IMR-90 (cell line): ENCODE results near the gene FLOT2. TPM values are rescaled to one million over a fixed set of nuclear protein-coding genes. Genes with fewer than 3 reads are reported as not detected.

Experiments used
- ATAC-seq: fragments of 200-7000 bp; cut with Tn5 transposase; 2 replicates; pipeline ENCODE4 v1.9.1; 2020; ENCODE audit warnings: low read depth, mild to moderate bottlenecking, moderate library complexity
- BruUV-seq: library from RNA; stranded (reverse); fragments of 400-500 nt; replicated peaks from 2 replicates; lab custom pipeline; 2021; lab: Mats Ljungman, UMichigan
- CTCF ChIA-PET: fragments of 300-600 bp; formaldehyde crosslinking; extraction: SDS; loops from one replicate; lab custom pipeline; 2021; ENCODE audit warnings: antibody characterized with exemption; lab: Yijun Ruan, JAX
- POLR2A ChIA-PET: fragments of 300-600 bp; sonication (Branson Sonifier 250); formaldehyde crosslinking; loops from one replicate; lab custom pipeline; 2022; ENCODE audit warnings: antibody characterized with exemption; ENCODE audit not compliant: unreplicated experiment; lab: Charles Lee
- DNase-seq: peaks from one replicate; pipeline ENCODE4 v3.0.0; 2013
- H2AFZ ChIP-seq: replicated peaks from 2 replicates; pipeline ENCODE3; 2013; ENCODE audit warnings: low read length, mild to moderate bottlenecking; ENCODE audit not compliant: poor library complexity
- H2AK5ac ChIP-seq: 2 replicates; pipeline ENCODE4 v1.6.1; 2013; ENCODE audit warnings: low read depth, low read length, inconsistent platforms
- H2AK9ac ChIP-seq: replicated peaks from 2 replicates; pipeline ENCODE3; 2013; ENCODE audit warnings: mild to moderate bottlenecking, low read depth, low read length, moderate library complexity; ENCODE audit not compliant: poor library complexity
- H2BK120ac ChIP-seq: 2 replicates; pipeline ENCODE4 v1.6.1; 2013; ENCODE audit warnings: low read depth, low read length, inconsistent platforms
- H2BK15ac ChIP-seq: 3 replicates; pipeline ENCODE4 v1.6.1; 2013; ENCODE audit warnings: low read depth, low read length, inconsistent platforms
- H2BK20ac ChIP-seq: 2 replicates; pipeline ENCODE4 v1.6.1; 2013; ENCODE audit warnings: low read depth, mild to moderate bottlenecking, inconsistent platforms, low read length, moderate library complexity
- H2BK5ac ChIP-seq: 2 replicates; pipeline ENCODE4 v1.6.1; 2013; ENCODE audit warnings: mild to moderate bottlenecking, low read depth, low read length, inconsistent platforms; ENCODE audit not compliant: poor library complexity, severe bottlenecking
- H3K14ac ChIP-seq: replicated peaks from 2 replicates; pipeline ENCODE4 v1.6.1; 2013; ENCODE audit warnings: low read depth, low read length, inconsistent platforms
- H3K18ac ChIP-seq: 2 replicates; pipeline ENCODE4 v1.6.1; 2013; ENCODE audit warnings: low read depth, low read length, control low read depth
- H3K23ac ChIP-seq: 2 replicates; pipeline ENCODE4 v1.6.1; 2013; ENCODE audit warnings: low read depth, low read length, inconsistent platforms
- H3K27ac ChIP-seq: 2 replicates; pipeline ENCODE4 v1.5.1; 2013; ENCODE audit warnings: mild to moderate bottlenecking, control low read depth, low read length; ENCODE audit not compliant: insufficient read depth
- H3K27me3 ChIP-seq: 2 replicates; pipeline ENCODE4 v1.6.1; 2013; ENCODE audit warnings: low read length; ENCODE audit not compliant: control insufficient read depth, insufficient read depth
- H3K36me3 ChIP-seq: 2 replicates; pipeline ENCODE4 v1.6.1; 2013; ENCODE audit warnings: low read length, mixed read lengths; ENCODE audit not compliant: control insufficient read depth, insufficient read depth
- H3K4ac ChIP-seq: 2 replicates; pipeline ENCODE4 v1.6.1; 2013; ENCODE audit warnings: low read depth, low read length, inconsistent platforms
- H3K4me1 ChIP-seq: 2 replicates; pipeline ENCODE4 v1.6.1; 2013; ENCODE audit warnings: low read length, mixed read lengths; ENCODE audit not compliant: control insufficient read depth, insufficient read depth
- H3K4me2 ChIP-seq: 2 replicates; pipeline ENCODE4 v1.6.1; 2013; ENCODE audit warnings: low read depth, mild to moderate bottlenecking, control low read depth, low read length, moderate library complexity
- H3K4me3 ChIP-seq: 2 replicates; pipeline ENCODE4 v1.5.1; 2013; ENCODE audit warnings: low read depth, mild to moderate bottlenecking, control low read depth, low read length, moderate library complexity; ENCODE audit not compliant: insufficient read depth
- H3K56ac ChIP-seq: 2 replicates; pipeline ENCODE4 v1.6.1; 2013; ENCODE audit warnings: low read length, inconsistent platforms; ENCODE audit not compliant: insufficient read depth; ENCODE audit errors: extremely low read depth
- H3K79me1 ChIP-seq, 2 experiments: 2 replicates each; pipeline ENCODE4 v1.6.1; 2013; ENCODE audit warnings: low read length in 2 of 2, inconsistent platforms in 1 of 2, low read depth in 1 of 2
- H3K9ac ChIP-seq: 2 replicates; pipeline ENCODE4 v1.6.1; 2013; ENCODE audit warnings: low read depth, low read length, control low read depth
- H3K9me1 ChIP-seq: 2 replicates; pipeline ENCODE4 v1.6.1; 2013; ENCODE audit warnings: low read length, inconsistent platforms; ENCODE audit not compliant: insufficient read depth
- H3K9me3 ChIP-seq: 2 replicates; pipeline ENCODE4 v1.6.1; 2013; ENCODE audit warnings: low read length; ENCODE audit not compliant: control insufficient read depth, insufficient read depth
- H4K20me1 ChIP-seq: 2 replicates; pipeline ENCODE4 v1.6.1; 2013; ENCODE audit warnings: low read length, inconsistent platforms; ENCODE audit not compliant: insufficient read depth
- H4K5ac ChIP-seq: 2 replicates; pipeline ENCODE4 v1.6.1; 2013; ENCODE audit warnings: mild to moderate bottlenecking, low read depth, low read length, control low read depth
- H4K8ac ChIP-seq, 2 experiments: 2 replicates each; pipeline ENCODE4 v1.6.1; 2013; ENCODE audit warnings: low read depth in 2 of 2, low read length in 2 of 2, control low read depth in 1 of 2, inconsistent platforms in 1 of 2
- H4K91ac ChIP-seq: 2 replicates; pipeline ENCODE4 v1.6.1; 2013; ENCODE audit warnings: low read depth, low read length, inconsistent platforms; ENCODE audit not compliant: insufficient read depth
- BHLHE40 ChIP-seq: fragments of 150-350 bp; IDR thresholded peaks from 2 replicates; pipeline ENCODE4 v1.6.1; 2016; ENCODE audit warnings: mild to moderate bottlenecking, low read depth, low read length
- CEBPB ChIP-seq: IDR thresholded peaks from 2 replicates; pipeline ENCODE4 v1.6.1; 2012; ENCODE audit warnings: low read depth, low read length, improper control_type of control experiment
- FOS ChIP-seq: fragments of 150-350 bp; IDR thresholded peaks from 2 replicates; pipeline ENCODE4 v1.6.1; 2016; ENCODE audit warnings: low read depth, low read length
- MAZ ChIP-seq: IDR thresholded peaks from 2 replicates; pipeline ENCODE4 v1.6.1; 2012; ENCODE audit warnings: low read depth, mild to moderate bottlenecking, low read length, improper control_type of control experiment, moderate library complexity, borderline replicate concordance
- NFE2L2 ChIP-seq: fragments of 150-350 bp; IDR thresholded peaks from 2 replicates; pipeline ENCODE4 v1.6.1; 2016; ENCODE audit warnings: low read depth, mild to moderate bottlenecking, low read length
- POLR2A ChIP-seq: IDR thresholded peaks from 2 replicates; pipeline ENCODE4 v1.6.1; 2012; ENCODE audit warnings: mild to moderate bottlenecking, low read depth, low read length
- RAD21 ChIP-seq: IDR thresholded peaks from 2 replicates; pipeline ENCODE4 v1.6.1; 2012; ENCODE audit warnings: low read length, improper control_type of control experiment
- SMC3 ChIP-seq: fragments of 150-350 bp; IDR thresholded peaks from 2 replicates; pipeline ENCODE4 v1.6.1; 2016; ENCODE audit warnings: low read depth, mild to moderate bottlenecking, antibody characterized with exemption, low read length, moderate library complexity
- WGBS, 2 experiments: methylation state at CpG; one replicate each; pipeline versions ENCODE4 v1.1.5 to v1.1.7; 2013; ENCODE audit warnings: missing lambda C conversion rate in 2 of 2; ENCODE audit not compliant: insufficient read length in 1 of 2; ENCODE audit errors: extremely low coverage in 2 of 2; 5-methylcytosine and 5-hydroxymethylcytosine counted together
- dilution Hi-C: fragments of 300-500 bp; cut with HindIII; formaldehyde crosslinking; loops from one replicate; pipeline ENCODE4 v1.14.3; 2018; ENCODE audit warnings: low sequenced_read_pairs; ENCODE audit not compliant: unreplicated experiment
- in situ Hi-C: fragments of 300-500 bp; cut with MboI; formaldehyde crosslinking; loops from 3 replicates; pipeline ENCODE4 v1.14.3; 2019; ENCODE audit warnings: low sequenced_read_pairs, inconsistent platforms, mixed read lengths
- intact Hi-C: fragments of 100-400 bp; cut with micrococcal nuclease; formaldehyde crosslinking; loops from 2 replicates; pipeline ENCODE4 v1.10.0; 2022
- polyA plus RNA-seq, 3 experiments: library from polyadenylated mRNA; depleted of rRNA; stranded (reverse); fragments of >200 nt; gene quantifications; 2 replicates each; pipeline ENCODE4 v1.2.3, GENCODE V29; 2012; ENCODE audit warnings: low replicate concordance in 1 of 3
- total RNA-seq: library from RNA; depleted of rRNA; stranded (reverse); fragments of >200 nt; gene quantifications from 2 replicates; pipeline ENCODE4 v1.2.3, GENCODE V29; 2012

Gene FLOT2
- total and polyA plus RNA-seq, 2 of the 4 experiments (the other 2 are of a cell fraction), result 19.7 to 67.9 TPM

- TF ChIP-seq SMC3 (no peak), FOS (no peak), MAZ (peak; percentile 67; the same call in 1 of the 2 replicates), NFE2L2 (no peak)
Measured at GRCh38 chr17:28896884-28897768, at the start of gene FLOT2 (continued).

DNA sequence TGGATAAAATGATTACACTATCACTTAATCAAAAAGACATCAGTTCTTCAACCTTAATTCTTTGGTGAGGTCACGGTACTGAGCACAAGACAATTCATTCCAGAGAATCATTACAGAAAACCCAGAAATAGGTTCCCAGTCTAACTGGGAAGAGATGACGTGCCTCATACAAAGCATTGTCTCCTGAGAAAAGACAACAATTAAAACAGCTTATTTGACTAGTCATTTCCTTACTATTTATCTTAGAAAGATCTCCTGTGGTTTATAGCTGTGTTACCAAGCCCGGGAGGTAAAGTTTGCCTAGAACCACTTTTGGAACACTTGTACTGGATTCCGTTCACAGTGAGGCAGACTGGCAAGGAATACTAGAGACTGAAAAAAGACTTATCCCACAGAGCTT, 48.7 kb upstream of the FLOT2 start:
- dilution Hi-C loops (no loop called here), in situ Hi-C loops (no loop called here), intact Hi-C loops (loop anchor here (5.0 kb wide), 1 partner anchor 39 kb away; no protein-coding TSS in a partner anchor)
- Histone ChIP-seq H3K4me3 (no peak overlapping the region), H4K91ac (no peak overlapping the region), H3K4me1 (peaks cover 13% of the 10 kb centered on the region), H3K9me1 (peaks cover 14% of the 10 kb centered on the region), H3K9ac (no peak overlapping the region), H3K79me1 (peaks cover 11 to 52% of the 10 kb centered on the region in 2 experiments; a peak in 3 of 4 replicates), H2BK120ac (no peak overlapping the region), H3K9me3 (no peaks in the 10 kb centered on the region), H3K27ac (no peak overlapping the region; the same call in 1 of the 2 replicates), H4K20me1 (peaks cover 81% of the 10 kb centered on the region), H3K56ac (no peak overlapping the region), H2BK20ac (no peak overlapping the region), H3K36me3 (peaks cover 8% of the 10 kb centered on the region), H3K27me3 (no peaks in the 10 kb centered on the region), H2AK5ac (no peak overlapping the region), H2BK5ac (peak overlapping the region; percentile 31), H3K23ac (no peak overlapping the region), H3K14ac (no peak overlapping the region), H2AFZ (no peak overlapping the region), H3K4me2 (peak overlapping the region; percentile 39; the same call in 1 of the 2 replicates), H4K5ac (no peak overlapping the region), H3K18ac (no peak overlapping the region), H4K8ac (no peak overlapping the region), H2BK15ac (no peak overlapping the region), H3K4ac (peak overlapping the region; percentile 25; the same call in 1 of the 2 replicates), H2AK9ac (no peak overlapping the region)
- no peak for TF ChIP-seq MAZ
- TF ChIP-seq NFE2L2, result no peak
- TF ChIP-seq POLR2A, result no peak
- TF ChIP-seq BHLHE40, result 0 out of 2 replicates have a peak, but pooled peaks have one; percentile 14
- no peak for TF ChIP-seq SMC3
- TF ChIP-seq CEBPB, result no peak
- TF ChIP-seq RAD21, result no peak
- ATAC-seq, result no peak
- WGBS, 2 experiments, result 50% methylated on average over 1 of the region's 4 CpGs; no CpG with 5 or more reads in 1 of the 2 experiments
- ChIA-PET POLR2A (interaction anchor here (0.5 kb wide), 1 partner anchor 335 kb away, joined by 4 read pairs; no protein-coding TSS in a partner anchor), CTCF (interaction anchor here (0.5 to 1.5 kb wide), 3 partner anchors 183 to 220 kb away, joined by 3 to 5 read pairs (median 4); no protein-coding TSS in a partner anchor)
- peak; percentile 78 for DNase-seq
- BruUV-seq, result TSS peak; percentile 5
